Daoy (cell line): ENCODE data around the gene MYCBP2. TPM values are rescaled to one million over a fixed set of nuclear protein-coding genes. Genes with fewer than 3 reads are reported as not detected.
"Not testable (repeated sequence)": the region's sequence is repeated elsewhere in the genome, so short reads cannot be mapped to it uniquely, and the experiment has no call there.

ENCODE experiments used
- DNase-seq: peaks from one replicate; pipeline ENCODE4 v3.0.0-alpha.2; 2015; ENCODE audit warnings: low read depth
- total RNA-seq: library from RNA; depleted of rRNA; stranded (reverse); fragments of >200 nt; shearing (Covaris generic); gene quantifications from 2 replicates; pipeline ENCODE4 v1.2.3, GENCODE V29; 2014

MYCBP2 gene
- total RNA-seq, 1 experiment from 2014 or later = 16.8 TPM

- peak; percentile 22 for DNase-seq
These were observed 298.7 kb downstream of the MYCBP2 start for GRCh38 chr13:77028202-77028601.

GRCh38 chr13:77026861-77027621, 299.9 kb downstream of the MYCBP2 start, which contains the start of gene FBXL3:
FBXL3 (minus strand) TSS chr13:77027159; CDS start chr13:77021860, 5,299 bp downstream.
- DNase-seq = peak; percentile 89

GRCh38 chr13:77026255-77026860, 300.5 kb downstream of the MYCBP2 start:
- peak; percentile 58 for DNase-seq

GRCh38 chr13:77022341-77022740, 304.6 kb downstream of the MYCBP2 start:
- DNase-seq = no peak

GRCh38 chr13:77019756-77020155, 307.1 kb downstream of the MYCBP2 start:
- DNase-seq = no peak

GRCh38 chr13:77016888-77017623, 309.8 kb downstream of the MYCBP2 start:
- no peak for DNase-seq

- DNase-seq = no peak
These were observed 310.6 kb downstream of the MYCBP2 start for GRCh38 chr13:77016251-77016812.

- DNase-seq = no peak
These were observed 311.8 kb downstream of the MYCBP2 start for GRCh38 chr13:77014906-77015685.

- no peak for DNase-seq
These were observed 312.9 kb downstream of the MYCBP2 start for GRCh38 chr13:77013853-77014542.

- DNase-seq = not testable (repeated sequence)
These were observed 317.2 kb downstream of the MYCBP2 start for GRCh38 chr13:77009719-77010118.

GRCh38 chr13:77009011-77009410, 317.9 kb downstream of the MYCBP2 start:
- DNase-seq = no peak

- DNase-seq = not testable (repeated sequence)
These were observed 318.6 kb downstream of the MYCBP2 start for GRCh38 chr13:77008337-77008736.

- DNase-seq = no peak
These were observed 324.2 kb downstream of the MYCBP2 start for GRCh38 chr13:77002590-77003190.

- DNase-seq = no peak
These were observed 324.8 kb downstream of the MYCBP2 start for GRCh38 chr13:77001963-77002587.

- DNase-seq = no peak
These were observed 325.4 kb downstream of the MYCBP2 start for GRCh38 chr13:77001540-77001939.

GRCh38 chr13:77000475-77000874, 326.4 kb downstream of the MYCBP2 start:
- no peak for DNase-seq
